Naive B cell (primary cell): ENCODE measurements around the gene OR10A2. TPM values are rescaled to one million over a fixed set of nuclear protein-coding genes. Genes with fewer than 3 reads are reported as not detected.

ENCODE experiments used
- ATAC-seq, 2 donors: fragments of 150-1000 bp; cut with Tn5 transposase; 2 replicates each; pipeline ENCODE4 v1.10.0; 2021; ENCODE audit warnings: low read depth in 2 of 2, mild to moderate bottlenecking in 2 of 2, moderate library complexity in 2 of 2
- DNase-seq: peaks from one replicate; pipeline ENCODE4 v3.0.0; 2022
- H3K27ac Mint-ChIP-seq, 6 donors: one replicate each; pipeline ENCODE4 v1.8.0; 2020 to 2022; ENCODE audit warnings: mild to moderate bottlenecking in 6 of 6, mixed read lengths in 6 of 6, moderate library complexity in 5 of 6, inconsistent platforms in 2 of 6
- H3K27me3 Mint-ChIP-seq, 3 donors: one replicate each; pipeline ENCODE4 v1.8.0; 2021 to 2022; ENCODE audit warnings: mixed read lengths in 3 of 3, mild to moderate bottlenecking in 1 of 3
- H3K36me3 Mint-ChIP-seq, 2 donors: one replicate each; pipeline ENCODE4 v1.8.0; 2020 to 2022; ENCODE audit warnings: mixed read lengths in 2 of 2, inconsistent platforms in 1 of 2, mild to moderate bottlenecking in 1 of 2
- H3K4me1 Mint-ChIP-seq, 3 donors: one replicate each; pipeline ENCODE4 v1.8.0; 2020 to 2022; ENCODE audit warnings: mixed read lengths in 3 of 3, inconsistent platforms in 1 of 3, mild to moderate bottlenecking in 1 of 3, moderate library complexity in 1 of 3
- H3K4me3 Mint-ChIP-seq, 8 donors: one replicate each; pipeline ENCODE4 v1.8.0; 2020 to 2022; ENCODE audit warnings: mild to moderate bottlenecking in 8 of 8, mixed read lengths in 8 of 8, moderate library complexity in 8 of 8, inconsistent platforms in 2 of 8
- H3K9me3 Mint-ChIP-seq, 7 donors: one replicate each; pipeline ENCODE4 v1.8.0; 2020 to 2022; ENCODE audit warnings: mixed read lengths in 7 of 7, mild to moderate bottlenecking in 5 of 7, inconsistent platforms in 2 of 7, moderate library complexity in 1 of 7
- polyA plus RNA-seq, 6 donors: library from polyadenylated mRNA; unstranded; fragments of 300-500 nt; fragmentation: Illumina TruSeq; gene quantifications; one replicate each; pipeline ENCODE4 v1.2.3, GENCODE V29; 2021; ENCODE audit warnings: low read depth in 6 of 6

Gene OR10A2, protein sequence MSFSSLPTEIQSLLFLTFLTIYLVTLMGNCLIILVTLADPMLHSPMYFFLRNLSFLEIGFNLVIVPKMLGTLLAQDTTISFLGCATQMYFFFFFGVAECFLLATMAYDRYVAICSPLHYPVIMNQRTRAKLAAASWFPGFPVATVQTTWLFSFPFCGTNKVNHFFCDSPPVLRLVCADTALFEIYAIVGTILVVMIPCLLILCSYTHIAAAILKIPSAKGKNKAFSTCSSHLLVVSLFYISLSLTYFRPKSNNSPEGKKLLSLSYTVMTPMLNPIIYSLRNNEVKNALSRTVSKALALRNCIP
- polyA plus RNA-seq = not detected

DNA sequence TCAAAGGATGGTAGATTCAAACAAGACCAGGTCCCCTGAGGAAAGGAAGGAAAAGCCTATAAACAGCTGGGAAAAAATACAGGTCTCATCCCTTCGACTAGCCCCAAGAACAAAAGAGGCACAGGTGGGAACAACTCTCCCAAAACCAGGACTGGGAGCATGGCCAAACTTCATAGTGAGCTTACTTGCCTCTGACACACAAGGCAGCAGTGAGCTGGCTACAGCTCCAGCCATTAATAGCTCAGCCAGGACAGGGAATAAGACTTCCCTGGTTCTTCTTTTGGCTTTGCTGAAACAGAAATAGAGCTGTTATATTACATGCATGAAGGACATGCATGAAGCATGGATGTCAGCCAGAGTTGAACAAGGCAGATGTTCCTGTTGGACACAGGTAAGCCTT lies at the start of gene OR10A2:
Gene OR10A2, plus strand, starts transcription at position 97 of the 400 bp plus-strand sequence. CDS start 6,698 bp downstream, outside the sequence.
- Mint-ChIP-seq H3K36me3 (peaks cover 0 to 8% of the 10 kb centered on the region in 2 donors), H3K4me3 (no peak within 1 kb of the TSS), H3K4me1 (no peaks in the 10 kb centered on the region), H3K27me3 (peaks cover 0 to 20% (median 15%) of the 10 kb centered on the region in 3 donors), H3K9me3 (peaks cover 3 to 14% (median 6%) of the 10 kb centered on the region in 7 donors), H3K27ac (no peak within 1 kb of the TSS)
- no peak for ATAC-seq
- no peak for DNase-seq

DNA sequence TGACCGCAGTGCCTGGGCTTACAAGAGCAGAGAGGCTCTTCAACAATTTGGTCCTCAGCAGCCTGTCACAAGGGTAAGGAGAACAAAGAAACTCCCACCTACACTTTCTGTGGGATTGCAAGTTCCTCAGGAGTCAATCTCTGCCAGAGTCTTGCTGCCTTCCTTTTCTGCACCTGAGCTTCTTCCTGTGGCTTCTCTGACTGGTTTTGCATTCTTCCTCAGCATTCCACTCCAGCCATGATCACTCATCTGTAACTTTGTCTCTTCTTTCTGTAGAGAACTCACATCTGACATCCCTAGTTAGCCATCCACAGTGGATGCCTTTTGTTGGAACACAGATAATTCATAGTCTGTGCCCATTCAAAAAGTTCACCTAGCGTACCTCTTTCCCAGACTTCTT lies 49.2 kb upstream of the OR10A2 start:
- peaks cover 0 to 7% (median 5%) of the 10 kb centered on the region in 3 donors for H3K4me1 Mint-ChIP-seq
- DNase-seq (no peak), ATAC-seq (no peak)
- H3K36me3 Mint-ChIP-seq = no peaks in the 10 kb centered on the region
- H3K4me3 Mint-ChIP-seq = peak overlapping the region in 1 of 8 donors; percentile 22
- H3K9me3 Mint-ChIP-seq = peaks cover 0 to 3% (median 0%) of the 10 kb centered on the region in 7 donors
- no peak overlapping the region for H3K27ac Mint-ChIP-seq
- peaks cover 34 to 51% (median 35%) of the 10 kb centered on the region in 3 donors for H3K27me3 Mint-ChIP-seq

DNA sequence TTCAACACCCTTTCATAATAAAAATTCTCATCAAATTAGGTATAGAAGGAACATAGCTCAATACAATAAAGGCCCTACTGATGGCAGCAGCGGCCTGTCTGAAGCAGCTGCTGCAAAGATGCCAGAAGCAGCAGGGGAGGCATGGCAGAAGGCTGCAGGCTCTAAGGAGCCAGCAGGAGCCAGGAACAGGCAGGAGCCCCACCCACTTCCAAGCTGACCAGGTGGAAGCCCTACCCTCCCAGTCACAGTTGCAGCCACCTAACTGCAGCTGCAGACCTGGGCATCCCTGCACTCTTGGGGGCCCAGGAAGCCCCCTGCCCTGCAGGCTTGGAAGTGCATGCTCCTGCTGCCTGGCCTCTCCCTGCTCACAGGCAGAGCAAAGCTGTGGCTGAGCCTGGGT lies 45.2 kb upstream of the OR10A2 start:
- DNase-seq (no peak), ATAC-seq (no peak)
- Mint-ChIP-seq H3K36me3 (peaks cover 0 to 8% of the 10 kb centered on the region in 2 donors), H3K27me3 (peaks cover 27 to 37% (median 30%) of the 10 kb centered on the region in 3 donors), H3K9me3 (peaks cover 0 to 13% (median 7%) of the 10 kb centered on the region in 7 donors), H3K27ac (no peak overlapping the region), H3K4me1 (peaks cover 0 to under 1% (median 0%) of the 10 kb centered on the region in 3 donors), H3K4me3 (no peak overlapping the region)

DNA sequence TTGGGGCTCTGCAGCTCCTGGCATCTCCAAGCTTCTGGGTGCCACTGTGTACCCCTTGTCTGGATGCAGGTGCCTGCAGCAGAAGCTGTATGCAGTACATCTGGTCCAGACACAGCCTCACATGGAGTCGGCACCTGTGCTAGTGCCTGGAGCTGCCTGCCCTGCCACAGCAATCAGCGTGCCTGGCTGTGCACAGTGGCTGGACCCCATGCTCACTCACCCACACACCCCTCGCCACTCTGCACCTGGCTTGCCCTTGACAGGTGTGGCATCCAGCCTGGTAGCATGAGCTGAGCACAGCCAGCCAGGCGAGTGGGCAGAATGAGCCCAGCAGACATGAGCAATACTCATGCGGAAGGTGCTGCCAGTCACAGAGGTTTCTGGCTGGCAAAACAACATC lies 43.9 kb upstream of the OR10A2 start:
- no peak overlapping the region for H3K4me3 Mint-ChIP-seq
- DNase-seq (no peak), ATAC-seq (no peak)
- peaks cover 0 to 13% (median 7%) of the 10 kb centered on the region in 7 donors for H3K9me3 Mint-ChIP-seq
- H3K27me3 Mint-ChIP-seq = peaks cover 19 to 29% (median 28%) of the 10 kb centered on the region in 3 donors
- H3K4me1 Mint-ChIP-seq = no peaks in the 10 kb centered on the region
- peaks cover 0 to 8% of the 10 kb centered on the region in 2 donors for H3K36me3 Mint-ChIP-seq
- no peak overlapping the region for H3K27ac Mint-ChIP-seq

DNA sequence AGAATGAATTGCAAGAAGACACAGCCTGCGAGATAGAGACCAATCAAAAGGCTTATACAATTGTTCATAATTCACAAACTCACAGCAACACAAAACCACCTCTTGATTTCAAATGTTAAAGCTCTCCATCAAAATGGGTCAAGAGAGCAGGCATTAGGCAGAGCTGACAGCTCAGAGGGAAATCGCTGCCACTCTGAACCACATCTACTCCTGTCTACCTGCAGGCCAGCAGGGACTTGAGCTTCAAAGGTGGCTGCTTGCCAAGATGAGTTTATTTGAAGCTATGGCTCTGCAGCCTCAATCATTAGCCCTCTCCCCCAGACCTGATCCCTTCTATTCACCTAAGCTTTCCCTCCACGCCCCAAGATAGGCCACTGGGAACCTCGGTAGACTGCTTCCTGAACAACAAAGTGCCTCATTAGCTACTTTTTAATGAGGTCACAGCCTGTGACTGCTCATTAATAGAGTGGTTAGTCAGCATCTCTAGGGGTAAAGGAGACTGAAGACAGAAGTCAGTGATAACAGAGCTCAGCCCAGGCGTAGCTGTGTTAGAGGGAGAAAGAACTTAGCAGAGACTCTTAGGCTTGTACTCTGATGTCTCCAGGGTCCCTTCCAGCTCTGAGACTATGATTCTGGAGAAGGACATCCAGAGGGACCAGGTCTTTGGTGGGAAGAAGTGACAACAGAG lies 38.6 kb upstream of the OR10A2 start:
- H3K4me3 Mint-ChIP-seq = no peak overlapping the region

DNA sequence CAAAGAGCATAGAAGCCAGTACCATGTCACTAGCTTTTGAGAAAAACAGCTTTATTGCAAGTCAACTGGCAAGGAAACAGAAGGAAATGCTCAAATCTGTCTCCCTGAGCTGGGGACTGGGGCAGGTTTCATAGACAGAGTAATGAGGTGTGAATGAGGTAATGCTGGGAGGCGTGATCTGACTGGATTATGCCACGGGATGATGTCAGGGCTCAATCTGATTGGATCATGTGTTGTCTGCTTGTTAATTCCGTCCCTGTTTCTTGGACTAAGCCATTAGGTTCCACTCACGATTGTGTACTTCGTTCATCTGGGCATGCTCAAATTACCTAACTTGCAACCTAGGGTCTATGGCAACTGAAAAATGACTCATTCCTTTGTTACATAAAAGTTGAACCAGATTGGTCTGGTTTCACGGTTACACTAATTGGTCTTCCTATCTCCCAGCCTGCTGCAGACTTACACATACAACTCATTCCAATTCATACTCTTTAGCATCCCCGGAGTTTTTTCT lies 37.6 kb upstream of the OR10A2 start:
- peaks cover 0 to 3% of the 10 kb centered on the region in 2 donors for H3K36me3 Mint-ChIP-seq
- peaks cover 9 to 16% (median 10%) of the 10 kb centered on the region in 3 donors for H3K27me3 Mint-ChIP-seq

More for the DNA sequence above, 38.6 kb upstream of the OR10A2 start:
- DNase-seq (no peak), ATAC-seq (no peak)
- Mint-ChIP-seq H3K27me3 (peaks cover 15 to 21% (median 17%) of the 10 kb centered on the region in 3 donors), H3K27ac (no peak overlapping the region), H3K36me3 (peaks cover 0 to 8% of the 10 kb centered on the region in 2 donors), H3K9me3 (peaks cover 0 to 13% (median 6%) of the 10 kb centered on the region in 7 donors), H3K4me1 (no peaks in the 10 kb centered on the region)

DNA sequence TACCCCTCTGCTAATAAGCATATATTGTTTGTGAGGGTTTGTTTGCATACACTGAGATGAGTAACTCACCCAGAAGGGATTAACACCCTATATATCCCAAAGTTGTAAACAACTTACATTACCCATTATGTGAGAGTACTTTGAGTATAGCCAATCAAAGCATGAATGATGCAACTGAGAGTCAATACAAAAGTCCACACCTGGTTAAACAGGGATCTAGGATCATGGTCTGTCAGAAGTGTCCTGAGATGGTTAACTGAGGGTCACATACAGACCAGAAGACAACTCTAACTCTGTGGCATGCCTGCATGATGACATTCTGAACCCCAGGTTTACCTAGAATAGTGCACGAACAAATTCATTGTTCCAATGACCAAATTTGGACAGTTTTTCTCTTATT lies 34.8 kb upstream of the OR10A2 start:
- Mint-ChIP-seq H3K27ac (no peak overlapping the region), H3K4me1 (peaks cover 10 to 12% (median 12%) of the 10 kb centered on the region in 3 donors), H3K4me3 (no peak overlapping the region), H3K36me3 (no peaks in the 10 kb centered on the region), H3K27me3 (peaks cover 6 to 9% (median 7%) of the 10 kb centered on the region in 3 donors), H3K9me3 (no peaks in the 10 kb centered on the region)
- no peak for ATAC-seq
- DNase-seq = no peak

More for the DNA sequence above, 37.6 kb upstream of the OR10A2 start:
- ATAC-seq (no peak), DNase-seq (no peak)
- Mint-ChIP-seq H3K27ac (no peak overlapping the region), H3K4me1 (no peaks in the 10 kb centered on the region), H3K9me3 (peaks cover 0 to 7% (median 3%) of the 10 kb centered on the region in 7 donors), H3K4me3 (no peak overlapping the region)

DNA sequence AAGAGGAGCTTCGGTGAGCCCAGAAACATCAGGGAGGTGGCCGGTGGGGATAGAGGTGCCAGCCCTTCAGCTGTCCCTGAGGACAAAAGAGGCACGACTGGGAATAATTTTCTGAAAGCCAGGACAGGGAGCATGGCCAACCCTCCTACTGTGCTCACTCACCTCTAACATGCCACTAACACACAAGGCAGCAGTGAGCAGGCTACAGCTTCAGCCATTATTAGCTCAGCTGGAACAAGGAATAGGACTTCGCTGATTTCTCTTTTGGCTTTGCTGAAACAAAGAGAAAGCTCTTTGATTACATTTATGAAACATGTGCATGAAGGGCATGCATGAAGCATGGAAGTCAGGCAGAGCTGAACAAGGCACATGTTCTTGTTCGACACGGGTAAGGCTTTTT lies 29.5 kb upstream of the OR10A2 start:
- Mint-ChIP-seq H3K4me1 (peaks cover 11 to 24% (median 18%) of the 10 kb centered on the region in 3 donors), H3K27me3 (peaks cover 5 to 6% (median 6%) of the 10 kb centered on the region in 3 donors), H3K9me3 (no peaks in the 10 kb centered on the region), H3K27ac (peak overlapping the region in 2 of 6 donors; percentile 76 to 84), H3K4me3 (peak overlapping the region in 4 of 8 donors; percentile 2 to 44 (median 15)), H3K36me3 (no peaks in the 10 kb centered on the region)
- ATAC-seq (no peak), DNase-seq (no peak)

DNA sequence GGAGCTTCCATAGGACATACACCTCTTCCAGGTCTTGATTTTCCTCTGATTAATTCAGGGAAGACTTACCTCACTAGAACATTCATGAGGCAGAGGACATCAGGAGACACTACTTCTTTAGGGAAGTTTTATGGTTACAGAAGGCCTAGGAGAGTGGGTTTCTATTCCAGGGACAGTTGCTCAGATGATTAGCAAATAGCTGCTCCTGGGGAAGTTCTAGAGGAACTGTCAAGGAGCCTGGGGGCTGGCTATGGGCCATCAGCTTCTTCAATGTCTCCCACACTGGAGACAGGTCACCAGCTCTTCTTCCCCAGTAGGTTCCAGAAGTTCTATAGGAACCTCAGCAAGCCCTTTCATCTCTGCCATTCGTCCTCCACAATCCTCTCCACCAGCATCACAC lies 28.8 kb upstream of the OR10A2 start:
- DNase-seq = no peak
- H3K4me3 Mint-ChIP-seq = no peak overlapping the region
- peaks cover 0 to 5% (median under 1%) of the 10 kb centered on the region in 3 donors for H3K27me3 Mint-ChIP-seq

DNA sequence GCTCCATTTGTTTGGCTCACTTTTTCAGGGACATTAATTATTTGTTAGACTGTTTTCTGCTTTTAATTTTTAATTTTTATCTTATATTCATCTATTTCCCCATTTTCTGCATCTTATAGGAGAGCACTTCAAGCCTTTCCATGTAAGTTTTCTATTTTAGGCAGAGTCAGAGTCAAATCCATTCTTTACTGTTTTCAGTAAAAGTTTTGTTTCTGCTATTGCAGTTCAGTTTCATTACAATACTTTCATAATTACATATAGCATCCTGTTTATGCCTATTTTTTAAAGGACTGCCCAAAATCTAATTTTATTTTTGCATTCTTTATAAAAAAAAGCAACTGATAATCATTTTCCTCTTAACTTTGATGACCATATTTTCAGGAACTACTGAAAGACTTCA lies 21.2 kb upstream of the OR10A2 start:
- H3K9me3 Mint-ChIP-seq = peaks cover 0 to 4% (median 0%) of the 10 kb centered on the region in 7 donors
- ATAC-seq = no peak
- H3K4me1 Mint-ChIP-seq = no peaks in the 10 kb centered on the region
- DNase-seq = no peak
- H3K36me3 Mint-ChIP-seq = peaks cover 0 to 6% of the 10 kb centered on the region in 2 donors
- peaks cover 19 to 32% (median 27%) of the 10 kb centered on the region in 3 donors for H3K27me3 Mint-ChIP-seq
- H3K4me3 Mint-ChIP-seq = no peak overlapping the region
- no peak overlapping the region for H3K27ac Mint-ChIP-seq

More for the DNA sequence above, 28.8 kb upstream of the OR10A2 start:
- peak overlapping the region in 1 of 6 donors; percentile 76 for H3K27ac Mint-ChIP-seq
- ATAC-seq = no peak
- no peaks in the 10 kb centered on the region for H3K9me3 Mint-ChIP-seq
- H3K4me1 Mint-ChIP-seq = peaks cover 11 to 24% (median 18%) of the 10 kb centered on the region in 3 donors
- no peaks in the 10 kb centered on the region for H3K36me3 Mint-ChIP-seq

DNA sequence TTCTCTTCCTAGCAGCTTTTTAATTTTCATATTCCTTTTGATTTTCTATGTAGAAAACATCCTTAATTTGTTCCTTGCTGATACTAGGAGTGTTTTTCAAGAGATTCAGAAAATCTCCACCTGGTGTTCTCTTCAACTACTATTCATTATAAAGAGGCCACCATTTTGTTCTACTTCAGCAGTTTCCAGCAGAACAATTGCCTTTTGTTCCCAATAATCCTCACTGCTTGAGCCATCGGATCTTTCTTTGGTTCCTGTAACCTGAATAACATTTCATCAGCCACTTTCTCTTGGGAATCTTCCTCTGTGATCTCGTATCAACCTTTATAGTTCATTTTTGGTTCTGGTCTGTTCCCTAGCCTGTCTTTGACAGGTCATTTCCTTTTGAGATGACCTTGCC lies 19.2 kb upstream of the OR10A2 start:
- H3K36me3 Mint-ChIP-seq = peaks cover 0 to 6% of the 10 kb centered on the region in 2 donors
- ATAC-seq = no peak
- H3K27me3 Mint-ChIP-seq = peaks cover 26 to 46% (median 31%) of the 10 kb centered on the region in 3 donors
- no peak for DNase-seq
- H3K27ac Mint-ChIP-seq = no peak overlapping the region
- H3K9me3 Mint-ChIP-seq = peaks cover 0 to 4% (median 0%) of the 10 kb centered on the region in 7 donors
- no peak overlapping the region for H3K4me3 Mint-ChIP-seq
- H3K4me1 Mint-ChIP-seq = no peaks in the 10 kb centered on the region

DNA sequence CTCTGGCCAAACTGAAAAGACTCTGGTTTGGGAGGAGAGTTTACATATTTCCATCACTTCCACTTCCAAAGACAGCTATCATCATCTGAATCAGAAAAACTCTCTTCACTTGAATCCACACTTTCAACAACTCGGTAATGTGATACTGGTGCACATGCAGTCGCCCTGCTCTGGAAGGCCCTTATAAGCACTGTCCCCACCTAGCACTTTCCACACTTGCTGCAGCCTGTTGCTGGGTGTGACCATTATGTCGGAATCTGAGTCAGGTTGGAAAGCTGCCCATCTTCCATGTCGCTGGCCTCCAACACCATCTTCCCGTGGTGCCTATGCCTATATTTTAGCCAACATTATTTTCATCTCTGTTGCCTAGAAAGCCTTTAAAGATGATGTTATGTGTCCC lies 18.5 kb upstream of the OR10A2 start:
- no peak for DNase-seq
- Mint-ChIP-seq H3K9me3 (peaks cover 0 to 4% (median 0%) of the 10 kb centered on the region in 7 donors), H3K36me3 (peaks cover 0 to 6% of the 10 kb centered on the region in 2 donors), H3K4me3 (no peak overlapping the region), H3K4me1 (no peaks in the 10 kb centered on the region), H3K27me3 (peaks cover 26 to 46% (median 31%) of the 10 kb centered on the region in 3 donors), H3K27ac (no peak overlapping the region)
- no peak for ATAC-seq

DNA sequence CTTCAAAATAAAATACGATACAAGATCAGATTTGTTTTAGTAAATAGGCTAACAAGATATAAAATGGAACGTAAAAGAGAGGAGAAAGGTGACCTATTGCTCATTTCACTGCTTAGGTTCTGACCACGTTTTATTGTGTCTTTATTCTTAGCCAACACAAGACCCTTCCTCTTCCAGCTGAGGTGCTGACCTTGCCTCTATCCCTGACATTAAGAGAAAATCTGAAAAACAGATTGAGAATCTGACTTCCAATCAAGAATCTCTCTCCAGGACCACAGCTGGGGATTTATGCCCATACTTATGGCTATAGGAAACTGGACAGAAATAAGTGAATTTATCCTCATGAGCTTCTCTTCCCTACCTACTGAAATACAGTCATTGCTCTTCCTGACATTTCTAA lies 17.5 kb upstream of the OR10A2 start, which contains the start of gene OR10A5:
Gene OR10A5, plus strand, starts transcription at position 301 of the 400 bp plus-strand sequence. Its CDS starts 0 bp downstream, at position 301.
- Mint-ChIP-seq H3K27ac (no peak within 1 kb of the TSS), H3K27me3 (peaks cover 28 to 46% (median 31%) of the 10 kb centered on the region in 3 donors), H3K36me3 (peaks cover 0 to 6% of the 10 kb centered on the region in 2 donors), H3K4me1 (no peaks in the 10 kb centered on the region), H3K4me3 (no peak within 1 kb of the TSS), H3K9me3 (peaks cover 0 to 4% (median 2%) of the 10 kb centered on the region in 7 donors)
- DNase-seq (no peak), ATAC-seq (no peak)
